HG03469 (cell line): ENCODE results near the gene SFXN2.
"Not testable (repeated sequence)": the region's sequence is repeated elsewhere in the genome, so short reads cannot be mapped to it uniquely, and the experiment has no call there.

ENCODE experiments used
- ATAC-seq: cut with Tn5 transposase; IDR thresholded peaks from one replicate; pipeline ENCODE4 v1.9.1; 2021; ENCODE audit warnings: mild to moderate bottlenecking, moderate library complexity, moderate number of reproducible peaks; ENCODE audit not compliant: unreplicated experiment

Gene SFXN2, protein sequence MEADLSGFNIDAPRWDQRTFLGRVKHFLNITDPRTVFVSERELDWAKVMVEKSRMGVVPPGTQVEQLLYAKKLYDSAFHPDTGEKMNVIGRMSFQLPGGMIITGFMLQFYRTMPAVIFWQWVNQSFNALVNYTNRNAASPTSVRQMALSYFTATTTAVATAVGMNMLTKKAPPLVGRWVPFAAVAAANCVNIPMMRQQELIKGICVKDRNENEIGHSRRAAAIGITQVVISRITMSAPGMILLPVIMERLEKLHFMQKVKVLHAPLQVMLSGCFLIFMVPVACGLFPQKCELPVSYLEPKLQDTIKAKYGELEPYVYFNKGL

DNA sequence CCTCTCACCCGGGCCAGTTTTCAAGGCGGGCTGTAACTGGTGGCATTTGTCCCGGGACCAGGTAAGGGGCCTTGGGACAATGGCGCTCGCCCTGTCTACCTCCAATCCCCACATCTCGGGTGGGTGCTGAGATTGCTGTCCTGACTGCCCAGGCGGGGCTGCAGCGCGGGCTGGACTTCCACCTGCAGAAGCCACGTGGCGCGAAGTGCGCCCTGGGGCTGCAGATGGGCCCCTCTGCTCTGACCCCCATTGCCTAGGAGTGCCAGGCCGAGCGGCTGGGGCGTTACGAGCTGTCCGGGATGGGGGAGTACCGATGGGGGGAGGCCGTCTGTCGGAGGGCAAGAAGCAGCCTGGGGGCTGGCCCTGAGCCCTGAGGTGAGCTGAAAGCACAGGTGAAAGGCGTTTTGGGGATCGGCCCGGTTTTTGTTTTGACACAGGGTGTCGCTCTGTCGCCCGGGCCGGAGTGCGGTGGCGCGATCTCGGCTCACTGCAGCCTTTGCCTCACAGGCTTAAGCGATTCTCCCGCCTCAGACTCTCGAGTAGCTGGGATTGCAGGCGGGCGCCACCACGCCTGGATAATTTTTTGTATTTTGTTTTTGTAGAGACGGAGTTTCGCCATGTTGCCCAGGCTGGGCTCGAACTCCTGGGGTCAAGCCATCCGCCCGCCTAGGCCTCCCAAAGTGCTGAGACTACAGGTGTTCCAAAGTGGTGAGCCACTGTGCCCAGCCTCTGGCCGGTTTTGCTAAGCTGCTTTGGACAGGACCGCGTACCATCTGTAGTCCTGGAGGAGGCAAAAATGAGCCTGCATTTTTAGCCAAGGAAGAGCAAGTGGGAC lies at the start of gene SFXN2:
SFXN2 (plus strand) TSS at position 16 of the 835 bp plus-strand sequence. CDS start 12,001 bp downstream, outside the sequence.
- ATAC-seq: no peak

DNA sequence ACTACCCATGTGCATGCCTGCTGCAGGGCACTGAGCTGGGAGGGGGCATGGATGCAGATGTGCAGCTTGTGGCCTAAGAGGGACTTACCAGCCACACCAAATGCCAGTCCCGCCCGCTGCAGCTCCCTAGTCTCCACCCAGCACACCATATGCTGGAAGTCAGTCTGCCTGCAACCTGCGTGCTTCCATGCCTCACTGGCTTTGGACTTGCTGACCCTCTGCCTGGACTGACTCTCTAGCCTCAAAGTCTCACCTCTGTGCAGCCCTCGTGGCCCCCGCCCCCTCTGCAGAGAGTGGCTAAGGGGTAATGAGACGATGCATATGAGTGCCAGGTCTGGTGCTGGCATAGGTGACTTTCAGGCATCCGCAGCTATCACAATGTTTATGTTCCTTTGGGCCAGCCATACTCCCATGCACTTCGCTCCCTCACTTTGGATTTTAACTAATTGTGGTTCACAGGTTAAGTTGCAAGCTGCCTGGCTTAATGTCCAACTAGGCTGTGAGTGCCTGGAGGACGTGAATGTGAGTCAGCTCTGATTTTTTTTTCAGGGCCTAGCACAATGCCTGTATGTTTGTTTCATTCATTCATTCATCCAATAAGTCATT lies 48.4 kb upstream of the SFXN2 start:
- no peak for ATAC-seq

DNA sequence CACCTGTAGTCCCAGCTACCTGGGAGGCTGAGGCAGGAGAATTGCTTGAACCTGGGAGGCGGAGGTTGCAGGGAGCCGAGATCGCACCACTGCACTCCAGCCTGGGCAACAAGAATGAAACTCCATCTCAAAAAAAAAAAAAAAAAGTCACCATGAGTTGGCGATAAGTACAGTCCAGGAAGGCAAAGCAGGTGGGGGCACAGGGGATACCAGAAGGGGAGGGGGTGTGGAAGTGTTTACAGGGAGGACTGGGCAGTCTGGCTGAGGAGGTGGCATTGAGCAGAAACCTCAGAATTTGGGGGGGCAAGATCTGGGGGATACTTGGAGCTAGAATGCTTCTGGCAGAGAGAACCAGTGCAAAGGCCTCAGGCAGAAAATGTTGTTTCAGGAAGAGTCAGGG lies 47.0 kb upstream of the SFXN2 start:
- not testable (repeated sequence) for ATAC-seq

DNA sequence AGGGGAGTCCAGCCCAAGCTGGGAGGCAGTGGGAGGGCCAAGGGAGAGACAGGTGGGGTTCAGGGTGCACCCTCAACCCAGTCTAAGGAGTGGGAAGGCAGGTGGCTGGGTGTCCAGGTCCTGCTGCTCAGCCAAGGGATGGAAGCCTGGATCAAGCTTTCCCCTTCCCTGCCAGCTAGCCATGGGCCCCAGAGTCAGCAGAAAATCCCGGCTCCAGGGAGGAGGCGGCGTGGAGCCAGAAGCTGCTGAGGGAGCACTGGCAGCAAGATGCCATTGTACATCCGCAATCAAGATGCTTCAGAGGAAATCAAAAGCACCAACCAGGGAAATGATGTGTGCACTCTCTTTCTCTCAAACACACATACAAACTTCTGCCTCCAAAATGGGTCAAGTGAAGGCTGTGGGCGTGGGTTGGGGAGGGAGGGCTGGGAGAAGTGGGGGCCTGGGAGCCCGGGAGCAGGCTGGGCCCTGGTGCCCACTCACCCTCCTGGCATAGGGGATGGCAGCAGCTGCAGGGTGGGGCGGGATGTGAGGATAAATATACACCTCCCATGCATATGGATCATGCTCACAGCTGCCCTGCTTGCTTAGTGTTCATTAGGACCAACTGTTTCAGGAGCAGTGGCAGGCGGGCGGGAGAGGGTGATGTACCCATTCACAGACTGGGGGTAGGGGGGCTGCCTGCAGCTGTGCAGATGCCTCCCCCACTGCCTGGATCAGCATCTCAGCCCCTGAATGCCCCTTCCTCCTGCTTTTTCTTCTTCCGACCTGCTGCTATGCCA lies 45.9 kb upstream of the SFXN2 start:
- ATAC-seq: no peak

DNA sequence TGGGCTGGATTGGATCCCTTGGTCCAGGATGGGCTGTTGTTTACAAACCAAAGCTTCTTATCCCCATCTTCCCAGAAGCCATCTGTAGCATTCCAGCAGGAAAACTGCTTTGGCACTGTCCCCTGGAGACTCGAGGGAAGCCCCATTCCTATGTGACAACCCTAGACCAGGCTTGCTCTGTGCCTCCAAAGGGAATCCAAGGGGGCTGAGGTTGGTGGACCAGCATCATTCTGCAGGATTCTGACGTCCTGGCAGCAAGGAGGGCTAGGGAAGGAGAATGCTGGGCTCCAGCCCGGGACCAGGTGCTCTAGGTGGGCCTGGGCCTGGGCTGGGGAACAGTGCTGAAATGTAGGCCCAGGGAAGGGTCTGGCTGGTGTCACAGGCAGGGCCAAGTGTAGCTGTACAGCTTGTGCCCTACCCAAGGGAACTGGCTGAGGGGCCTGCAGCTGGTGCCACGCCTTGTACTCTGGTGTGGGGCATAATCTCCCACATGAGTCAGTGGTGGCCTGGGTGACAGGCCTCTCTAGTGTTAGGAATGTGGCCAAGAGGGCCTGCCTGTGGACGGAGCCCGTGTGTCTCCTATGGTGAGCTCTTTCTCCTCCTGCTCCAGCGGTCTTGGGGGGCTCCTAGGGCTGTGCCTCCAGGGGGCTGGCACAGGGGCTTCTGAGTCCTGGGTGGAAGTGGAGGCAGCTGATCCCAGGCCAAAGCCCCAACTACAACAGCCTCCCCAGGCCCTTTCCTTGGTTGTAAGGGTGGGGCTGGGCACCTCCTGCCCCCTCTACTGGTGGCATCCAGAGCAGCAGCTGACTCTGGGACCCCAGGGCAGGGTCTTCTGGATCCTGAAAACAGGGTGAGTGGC lies 45.0 kb upstream of the SFXN2 start:
- ATAC-seq: no peak

DNA sequence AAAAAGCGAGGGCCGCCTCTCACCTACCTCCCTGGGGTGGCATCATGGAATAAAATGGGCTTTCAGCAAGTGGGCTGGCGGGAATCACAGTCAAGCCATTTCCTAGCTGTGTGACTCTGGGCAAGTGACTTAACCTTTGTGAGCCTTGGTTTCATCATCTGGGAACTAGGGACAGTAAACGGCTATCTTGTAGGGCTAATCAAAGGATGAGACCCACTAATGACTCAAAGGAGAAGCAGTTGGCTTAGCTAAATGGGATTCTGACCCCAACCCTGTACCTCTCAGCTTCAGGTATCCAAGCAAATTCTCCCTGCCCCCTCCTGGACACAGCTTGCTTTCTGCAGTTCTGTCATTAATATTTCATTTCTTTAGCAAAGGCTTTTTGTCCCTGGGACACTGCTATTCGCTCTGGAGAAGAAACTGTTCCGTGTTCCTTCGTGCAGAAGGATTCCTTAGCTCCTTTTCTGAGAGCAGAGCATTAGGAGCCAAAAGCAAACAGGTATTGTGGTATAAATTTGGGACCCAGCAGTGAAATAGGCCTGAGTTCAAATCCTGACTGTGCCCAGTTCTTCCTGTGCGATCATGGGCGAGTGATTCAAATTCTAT lies 44.3 kb upstream of the SFXN2 start:
- ATAC-seq: no peak

DNA sequence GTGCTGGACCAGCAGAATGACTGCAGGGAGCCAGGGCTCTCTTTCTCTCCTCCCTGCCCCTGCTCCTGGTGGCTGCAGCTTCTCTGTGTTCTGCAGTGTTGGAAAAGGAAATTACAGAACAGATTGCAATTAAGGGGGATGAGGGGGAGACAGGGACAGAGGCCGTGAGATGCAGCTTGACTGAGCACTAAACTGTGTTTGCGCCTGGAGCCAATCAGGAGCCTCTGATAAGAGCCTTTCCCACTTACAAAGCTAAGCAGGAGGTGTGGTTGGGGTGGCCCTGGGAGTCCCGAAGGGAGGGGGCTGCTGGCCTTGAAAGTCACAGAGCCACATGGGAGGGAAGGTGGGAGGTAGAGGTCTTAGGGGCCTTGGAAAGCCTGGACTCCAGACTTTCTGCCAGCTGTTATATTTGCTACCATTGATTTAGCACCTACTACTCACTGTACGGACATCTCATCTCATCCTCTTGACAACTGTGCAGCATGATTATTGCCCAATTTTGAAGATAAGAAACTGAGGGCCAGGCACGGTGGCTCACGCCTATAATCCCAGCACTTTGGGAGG lies 43.5 kb upstream of the SFXN2 start:
- ATAC-seq: no peak

DNA sequence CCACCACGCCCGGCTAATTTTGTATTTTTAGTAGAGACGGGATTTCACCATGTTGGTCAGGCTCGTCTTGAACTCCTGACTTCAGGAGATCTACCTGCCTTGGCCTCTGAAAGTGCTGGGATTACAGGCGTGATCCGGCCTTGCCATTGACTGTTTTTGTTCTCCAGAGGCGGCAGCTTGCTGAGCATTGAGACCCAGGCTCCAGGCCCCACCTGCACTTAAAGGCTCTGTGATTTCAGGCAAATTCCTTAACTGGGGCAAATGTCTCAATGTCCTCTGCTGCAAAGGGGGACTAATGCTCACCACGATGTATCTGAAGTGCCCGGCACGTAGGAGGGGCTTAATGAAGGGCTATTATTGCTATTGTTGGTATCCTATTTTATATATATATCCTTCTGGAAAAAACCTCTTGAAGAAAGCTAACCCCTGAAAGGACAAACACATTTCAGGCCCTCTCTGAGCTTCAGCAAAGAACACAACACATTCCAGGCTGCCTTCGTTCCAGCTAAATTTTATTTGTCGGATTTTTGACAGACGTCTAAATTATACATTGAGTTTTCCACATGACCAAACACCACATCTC lies 41.1 kb upstream of the SFXN2 start:
- no peak for ATAC-seq

DNA sequence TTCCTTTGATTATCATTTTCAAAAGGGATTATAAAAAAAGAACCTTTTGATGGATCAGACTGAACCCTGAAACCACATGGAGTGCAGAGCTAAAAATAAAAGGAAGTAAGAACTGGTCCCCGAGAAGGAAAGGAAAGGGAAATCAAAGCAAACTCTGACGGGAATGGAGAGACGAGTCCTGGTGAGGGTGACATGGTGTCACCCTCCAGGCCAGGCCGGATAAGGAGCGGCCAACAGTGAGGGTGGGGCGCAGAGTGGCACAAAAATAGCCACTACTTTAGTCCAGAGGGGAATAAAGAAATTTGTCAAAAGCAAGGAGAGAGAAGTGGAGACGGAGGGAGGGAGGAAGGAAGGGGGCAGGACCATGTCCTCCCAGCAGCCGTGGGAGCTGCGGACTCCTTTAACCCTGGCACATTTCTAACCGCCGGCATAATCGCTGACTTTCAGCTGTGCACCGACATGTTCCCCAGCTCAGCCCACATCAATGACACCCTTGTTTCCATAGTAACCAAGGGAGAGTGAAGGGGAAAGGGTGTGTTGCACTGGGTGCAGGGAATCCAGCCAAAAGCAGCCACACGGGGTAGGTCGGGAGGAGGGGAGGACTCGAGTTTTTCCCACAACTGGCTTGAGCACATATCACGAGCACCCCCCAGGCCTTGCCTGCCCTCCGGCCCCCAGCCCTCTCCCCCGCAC lies 40.5 kb upstream of the SFXN2 start:
- ATAC-seq: no peak

DNA sequence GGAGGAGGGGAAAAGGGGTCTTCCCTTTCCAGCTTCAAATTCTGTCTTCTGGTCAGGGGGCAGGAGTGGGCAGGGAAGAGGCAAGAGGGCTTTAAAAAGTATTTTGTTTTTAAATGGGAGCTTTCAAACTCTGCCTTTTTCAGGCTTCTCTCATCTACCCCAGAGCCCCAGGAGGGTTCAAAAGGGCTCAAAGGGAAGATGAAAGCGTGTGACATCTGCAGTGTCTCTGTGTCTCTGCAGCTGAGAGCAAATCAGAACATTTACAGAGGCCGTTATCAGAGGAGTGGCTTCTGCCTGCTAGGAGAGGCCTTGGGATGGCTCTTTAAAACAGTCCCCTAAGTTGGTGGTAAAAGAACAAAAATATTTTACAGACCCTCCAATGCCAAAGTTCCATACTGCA lies 39.9 kb upstream of the SFXN2 start:
- ATAC-seq: no peak

DNA sequence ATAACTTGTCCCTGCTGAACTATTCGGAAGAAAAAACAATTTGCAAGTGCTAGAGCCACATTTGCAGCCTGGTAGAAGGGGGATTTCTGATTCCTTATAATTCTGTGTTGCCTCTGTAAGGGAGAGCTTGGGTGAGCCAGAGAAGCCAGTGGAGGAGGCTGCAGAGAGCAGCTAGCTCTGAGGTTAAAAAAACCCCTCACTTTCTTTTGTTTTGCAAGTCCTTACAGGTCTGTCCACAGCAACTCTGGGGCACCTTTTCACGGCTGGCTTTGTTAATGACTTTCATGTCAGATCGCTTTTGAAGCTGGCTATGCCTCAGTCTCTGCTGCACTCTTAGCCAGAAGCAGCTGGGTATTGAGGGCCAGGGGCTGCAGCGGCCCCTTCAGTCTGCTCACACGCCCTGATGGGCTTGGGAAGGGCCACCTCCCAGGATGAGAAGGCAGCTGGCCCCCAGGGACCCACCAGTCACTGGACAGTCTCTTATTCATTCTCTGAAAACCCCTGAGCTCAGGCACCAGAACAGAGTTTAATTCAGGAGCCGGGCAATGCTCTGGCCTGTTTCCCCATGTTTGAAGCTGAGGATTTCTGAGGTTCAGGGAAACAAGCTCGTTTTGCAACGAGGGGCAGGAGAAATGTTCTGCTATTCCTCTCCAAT lies 39.3 kb upstream of the SFXN2 start:
- ATAC-seq: no peak

DNA sequence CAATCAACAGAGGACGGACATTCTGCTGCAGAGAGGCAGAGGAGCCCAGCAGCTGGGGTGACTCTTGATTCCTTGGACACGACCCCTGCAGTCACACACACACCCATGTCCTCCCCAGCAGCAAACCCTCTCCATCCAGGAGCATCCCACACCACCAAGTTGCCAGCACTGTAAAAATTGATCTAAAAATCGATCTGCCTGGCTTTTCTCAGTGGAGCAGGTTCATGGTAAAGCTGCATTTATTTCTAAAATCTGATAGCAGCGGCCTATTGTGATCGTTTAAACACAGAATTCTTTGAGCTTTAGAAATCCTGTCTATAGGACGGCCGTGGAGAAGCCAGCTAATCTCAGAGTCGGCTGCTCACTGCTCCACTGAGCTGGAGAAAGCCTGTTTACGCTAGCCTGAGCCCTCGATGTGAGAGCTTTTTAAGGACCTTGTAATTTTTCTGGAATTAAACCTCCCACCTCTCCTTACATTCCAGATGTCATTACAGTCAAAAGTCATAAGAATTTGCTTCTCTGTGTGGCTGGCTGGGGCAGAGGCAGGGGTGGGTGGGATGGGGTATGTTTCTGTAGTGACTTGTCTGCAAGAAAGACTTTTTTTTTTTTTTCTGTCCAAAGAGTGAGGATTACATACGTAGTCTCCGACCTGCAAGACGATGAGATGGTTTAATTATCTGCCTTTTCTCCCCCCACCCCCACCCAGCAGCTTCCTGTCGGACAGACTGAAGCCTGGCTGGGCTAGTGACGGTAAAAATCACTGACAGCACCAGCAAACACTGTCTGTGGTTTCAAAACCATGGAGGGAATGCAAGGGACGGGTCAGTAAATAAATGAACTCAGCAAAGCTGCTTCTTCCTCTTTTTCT lies 38.5 kb upstream of the SFXN2 start:
- ATAC-seq: no peak

DNA sequence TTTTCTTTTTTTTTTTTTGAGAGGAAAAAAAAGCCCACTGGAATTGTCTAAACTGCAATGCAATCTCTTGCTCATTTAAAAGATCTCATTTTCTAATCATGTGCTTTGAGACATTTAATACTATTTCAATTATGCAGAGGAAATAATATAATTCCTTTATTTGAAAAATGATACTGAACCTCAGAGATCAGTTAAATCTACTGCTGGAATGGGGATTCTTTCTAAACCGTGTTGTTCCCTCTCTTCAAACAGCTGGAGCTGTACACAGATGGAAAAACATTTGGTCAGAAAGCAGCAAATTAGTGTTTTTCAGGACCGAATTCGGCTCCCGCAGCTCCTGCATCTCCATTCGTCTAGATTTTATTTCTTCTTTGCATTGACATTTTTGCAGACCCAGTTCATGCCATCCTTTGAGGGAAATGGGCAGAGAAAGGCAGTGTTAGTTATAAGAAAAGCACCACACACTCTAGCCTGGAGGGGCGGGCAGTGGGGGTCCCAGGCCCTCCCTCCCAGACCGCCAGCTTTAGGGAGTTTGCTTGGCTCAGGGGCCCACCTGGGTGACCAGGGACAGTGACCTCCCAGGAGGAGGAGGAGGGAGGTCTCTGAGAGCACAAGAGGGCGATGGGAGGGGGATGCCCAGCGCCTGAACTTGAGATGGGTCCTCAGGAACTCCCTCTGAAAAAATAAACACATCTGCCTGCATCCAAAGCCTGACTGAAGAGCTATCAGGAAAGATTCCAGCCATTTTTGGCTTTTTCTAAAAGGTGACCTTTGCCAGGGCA lies 37.7 kb upstream of the SFXN2 start:
- no peak for ATAC-seq

DNA sequence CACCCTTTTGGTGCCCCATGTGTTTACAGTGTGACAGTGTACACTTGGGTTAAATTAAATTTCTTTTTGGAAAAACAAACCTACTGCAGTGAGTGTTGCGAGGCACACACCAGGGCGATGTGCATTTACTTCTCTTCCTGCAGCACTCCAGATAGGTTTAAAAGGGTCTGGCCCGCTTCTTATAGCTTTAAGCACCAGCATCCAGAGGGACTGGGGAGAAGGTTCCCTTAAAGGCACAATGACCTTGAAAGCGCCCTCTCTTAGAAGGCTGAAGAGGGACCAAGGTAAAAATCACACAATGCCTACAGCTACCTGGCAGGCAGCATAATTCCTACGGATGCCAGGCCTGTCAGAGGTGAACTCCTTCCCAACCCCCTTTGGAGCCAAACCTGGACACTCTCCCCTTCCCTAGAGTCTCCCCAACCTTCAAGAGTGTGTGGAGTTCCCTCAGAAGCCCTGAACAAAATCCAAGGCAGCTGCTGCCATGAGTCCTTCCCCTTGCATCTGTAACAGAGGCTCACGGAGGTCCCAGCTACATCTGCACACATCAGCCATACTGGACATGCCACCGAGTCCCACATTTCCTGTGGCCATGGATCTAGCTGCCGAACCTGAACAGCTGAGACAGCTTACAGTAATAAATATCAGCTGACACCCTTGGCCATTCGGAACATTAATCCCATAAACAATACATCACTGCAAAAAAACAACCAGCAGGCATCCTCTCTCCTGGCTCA lies 36.9 kb upstream of the SFXN2 start:
- ATAC-seq: no peak

DNA sequence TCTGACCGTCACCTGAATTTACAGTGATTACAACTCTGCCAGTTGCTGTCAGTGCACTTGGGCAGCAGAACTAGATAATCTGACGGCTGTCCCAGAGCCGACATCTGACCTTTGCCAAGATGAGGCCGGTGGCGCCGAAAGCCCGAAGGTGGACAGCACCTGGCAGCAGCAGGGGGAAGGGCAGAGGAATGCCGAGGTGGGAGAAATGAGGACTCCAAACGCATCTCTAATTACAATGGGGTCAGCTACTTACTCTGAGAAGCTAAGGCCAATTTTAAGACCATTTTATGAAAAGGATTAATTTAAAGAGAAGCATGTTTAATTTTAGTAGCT lies 36.4 kb upstream of the SFXN2 start:
- no peak for ATAC-seq

DNA sequence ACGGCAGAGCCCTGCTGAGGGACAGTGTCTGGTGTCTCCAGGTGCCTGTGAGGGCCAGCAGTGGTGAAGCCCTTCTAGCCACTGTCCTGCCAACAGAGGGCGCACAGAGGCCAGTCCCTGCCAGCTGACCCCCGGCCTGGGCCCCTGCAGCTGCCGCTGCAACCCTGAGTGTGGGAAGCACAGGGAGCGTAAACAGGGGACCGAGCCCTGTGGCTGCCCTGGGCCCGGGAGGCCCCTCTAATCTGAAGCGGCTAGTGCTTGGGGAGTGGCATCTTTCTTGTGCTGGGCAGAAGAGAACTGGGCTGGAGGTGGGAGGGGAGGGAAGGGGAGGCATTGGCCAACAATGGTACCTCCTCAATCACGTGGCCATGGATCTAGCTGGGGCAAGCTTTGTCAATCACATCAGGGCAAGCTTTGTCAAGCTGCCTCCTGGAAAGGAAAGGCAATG lies 35.6 kb upstream of the SFXN2 start:
- ATAC-seq: no peak
